Measurements from ENCODE around the gene ACOX2.

- TF ChIP-seq EZH2 (IDR thresholded peaks at IDR 0.05; ENCODE audit: low read depth) (no peak), CTCF (conservative IDR thresholded peaks at IDR 0.05) (no peak)
Measured at GRCh38 chr3:58566398-58567250, 29.6 kb upstream of the ACOX2 start.
